ENCODE data around the gene ZNF77.
A peak's percentile ranks its signal among the peaks of the same experiment; 100 is the strongest.

ZNF77 gene

GRCh38 chr19:2960120-2960519 is 15.3 kb upstream of the ZNF77 start:
- no peaks in the 10 kb centered on the region for H3K79me2 ChIP-seq (ENCODE audit: insufficient read depth, low read length)
- no peaks in the 10 kb centered on the region; the same call in 1 of the 2 replicates for H3K4me1 ChIP-seq (ENCODE audit: insufficient read depth, low read length)
- H3K4me3 ChIP-seq (ENCODE audit: low read depth in 1 of 2, low read length in 2 of 2) = no peak overlapping the region
- H4K20me1 ChIP-seq (ENCODE audit: insufficient read depth, low read length) = no peaks in the 10 kb centered on the region
- TF ChIP-seq, protein P1, sequence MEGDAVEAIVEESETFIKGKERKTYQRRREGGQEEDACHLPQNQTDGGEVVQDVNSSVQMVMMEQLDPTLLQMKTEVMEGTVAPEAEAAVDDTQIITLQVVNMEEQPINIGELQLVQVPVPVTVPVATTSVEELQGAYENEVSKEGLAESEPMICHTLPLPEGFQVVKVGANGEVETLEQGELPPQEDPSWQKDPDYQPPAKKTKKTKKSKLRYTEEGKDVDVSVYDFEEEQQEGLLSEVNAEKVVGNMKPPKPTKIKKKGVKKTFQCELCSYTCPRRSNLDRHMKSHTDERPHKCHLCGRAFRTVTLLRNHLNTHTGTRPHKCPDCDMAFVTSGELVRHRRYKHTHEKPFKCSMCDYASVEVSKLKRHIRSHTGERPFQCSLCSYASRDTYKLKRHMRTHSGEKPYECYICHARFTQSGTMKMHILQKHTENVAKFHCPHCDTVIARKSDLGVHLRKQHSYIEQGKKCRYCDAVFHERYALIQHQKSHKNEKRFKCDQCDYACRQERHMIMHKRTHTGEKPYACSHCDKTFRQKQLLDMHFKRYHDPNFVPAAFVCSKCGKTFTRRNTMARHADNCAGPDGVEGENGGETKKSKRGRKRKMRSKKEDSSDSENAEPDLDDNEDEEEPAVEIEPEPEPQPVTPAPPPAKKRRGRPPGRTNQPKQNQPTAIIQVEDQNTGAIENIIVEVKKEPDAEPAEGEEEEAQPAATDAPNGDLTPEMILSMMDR (IDR thresholded peaks at IDR 0.05; ENCODE audit: borderline replicate concordance, extremely low read depth, low read length, poor library complexity, severe bottlenecking) = no peak
- no peak for TF ChIP-seq EZH2 (IDR thresholded peaks at IDR 0.05; ENCODE audit: borderline replicate concordance, low read depth, low read length, severe bottlenecking)
- H2AFZ ChIP-seq (ENCODE audit: low read depth, low read length) = no peak overlapping the region
- no peak overlapping the region for H3K27ac ChIP-seq (ENCODE audit: low read length)
- H3K9me3 ChIP-seq (ENCODE audit: insufficient read depth, low read length, severe bottlenecking) = no peaks in the 10 kb centered on the region
- H3K36me3 ChIP-seq (ENCODE audit: insufficient read depth, low read length) = no peaks in the 10 kb centered on the region
- H3K27me3 ChIP-seq (ENCODE audit: insufficient read depth, low read length, poor library complexity) = no peaks in the 10 kb centered on the region
- ATAC-seq (ENCODE audit: insufficient read depth, low read depth) (no peak), DNase-seq (no peak)
- H3K9ac ChIP-seq (ENCODE audit: low read depth, low read length) = no peak overlapping the region
- no peak overlapping the region for H3K4me2 ChIP-seq (ENCODE audit: insufficient read depth, low read length)

- H3K27me3 ChIP-seq (ENCODE audit: insufficient read depth, low read length, poor library complexity) = no peaks in the 10 kb centered on the region
- H3K4me1 ChIP-seq (ENCODE audit: insufficient read depth, low read length) = peaks cover 3% of the 10 kb centered on the region; the same call in 1 of the 2 replicates
- H3K36me3 ChIP-seq (ENCODE audit: insufficient read depth, low read length) = no peaks in the 10 kb centered on the region
- TF ChIP-seq, protein P1 (IDR thresholded peaks at IDR 0.05; ENCODE audit: borderline replicate concordance, extremely low read depth, low read length, poor library complexity, severe bottlenecking) = no peak
- TF ChIP-seq EZH2 (IDR thresholded peaks at IDR 0.05; ENCODE audit: borderline replicate concordance, low read depth, low read length, severe bottlenecking) = no peak
- no peaks in the 10 kb centered on the region for H3K79me2 ChIP-seq (ENCODE audit: insufficient read depth, low read length)
- ATAC-seq (ENCODE audit: insufficient read depth, low read depth) (no peak), DNase-seq (no peak)
- H4K20me1 ChIP-seq (ENCODE audit: insufficient read depth, low read length) = no peaks in the 10 kb centered on the region
- no peak overlapping the region for H3K4me3 ChIP-seq (ENCODE audit: low read depth in 1 of 2, low read length in 2 of 2)
- H3K9ac ChIP-seq (ENCODE audit: low read depth, low read length) = no peak overlapping the region
- H3K9me3 ChIP-seq (ENCODE audit: insufficient read depth, low read length, severe bottlenecking) = no peaks in the 10 kb centered on the region
- H3K27ac ChIP-seq (ENCODE audit: low read length) = no peak overlapping the region
- no peak overlapping the region for H2AFZ ChIP-seq (ENCODE audit: low read depth, low read length)
- H3K4me2 ChIP-seq (ENCODE audit: insufficient read depth, low read length) = no peak overlapping the region
These were observed 12.4 kb upstream of the ZNF77 start for GRCh38 chr19:2957160-2957559.

- no peak overlapping the region for H3K27ac ChIP-seq (ENCODE audit: low read length)
- no peak overlapping the region for H3K4me2 ChIP-seq (ENCODE audit: insufficient read depth, low read length)
- DNase-seq = no peak
These were observed 8.2 kb upstream of the ZNF77 start for GRCh38 chr19:2952953-2953481.

More at GRCh38 chr19:2952953-2953481, 8.2 kb upstream of the ZNF77 start:
- no peak overlapping the region for H3K9ac ChIP-seq (ENCODE audit: low read depth, low read length)
- peaks cover 18% of the 10 kb centered on the region for H3K79me2 ChIP-seq (ENCODE audit: insufficient read depth, low read length)
- no peaks in the 10 kb centered on the region for H3K27me3 ChIP-seq (ENCODE audit: insufficient read depth, low read length, poor library complexity)
- peak overlapping the region; percentile 7 for H2AFZ ChIP-seq (ENCODE audit: low read depth, low read length)
- no peak for ATAC-seq (ENCODE audit: insufficient read depth, low read depth)
- H4K20me1 ChIP-seq (ENCODE audit: insufficient read depth, low read length) = peaks cover 12% of the 10 kb centered on the region
- H3K9me3 ChIP-seq (ENCODE audit: insufficient read depth, low read length, severe bottlenecking) = no peaks in the 10 kb centered on the region
- no peak overlapping the region for H3K4me3 ChIP-seq (ENCODE audit: low read depth in 1 of 2, low read length in 2 of 2)
- TF ChIP-seq, protein P1 (IDR thresholded peaks at IDR 0.05; ENCODE audit: borderline replicate concordance, extremely low read depth, low read length, poor library complexity, severe bottlenecking) = no peak
- TF ChIP-seq EZH2 (IDR thresholded peaks at IDR 0.05; ENCODE audit: borderline replicate concordance, low read depth, low read length, severe bottlenecking) = no peak
- no peaks in the 10 kb centered on the region; the same call in 1 of the 2 replicates for H3K36me3 ChIP-seq (ENCODE audit: insufficient read depth, low read length)
- peaks cover 24% of the 10 kb centered on the region for H3K4me1 ChIP-seq (ENCODE audit: insufficient read depth, low read length)

All from DND-41 (cell line).